GM21786 (cell line): ENCODE measurements around the gene FER.
"Not testable (repeated sequence)": the region's sequence is repeated elsewhere in the genome, so short reads cannot be mapped to it uniquely, and the experiment has no call there.

Experiments used
- ATAC-seq: cut with Tn5 transposase; IDR thresholded peaks from one replicate; pipeline ENCODE4 v1.9.1; 2021; ENCODE audit not compliant: unreplicated experiment

FER gene

GRCh38 chr5:108747774-108748400 lies at the start of gene FER:
FER (plus strand) TSS chr5:108747897; CDS start chr5:108798183, 50,286 bp downstream.
- ATAC-seq, result peak; percentile 32

- ATAC-seq, result not testable (repeated sequence)
Observed at GRCh38 chr5:108700388-108700787, 47.3 kb upstream of the FER start.

GRCh38 chr5:108700930-108701329 lies 46.8 kb upstream of the FER start:
- no peak for ATAC-seq

GRCh38 chr5:108702546-108702945 lies 45.2 kb upstream of the FER start:
- no peak for ATAC-seq

GRCh38 chr5:108703313-108703712 lies 44.4 kb upstream of the FER start:
- ATAC-seq, result no peak

GRCh38 chr5:108707141-108707540 lies 40.6 kb upstream of the FER start:
- ATAC-seq, result no peak

GRCh38 chr5:108711898-108712297 lies 35.8 kb upstream of the FER start:
- ATAC-seq, result no peak

- ATAC-seq, result no peak
Observed at GRCh38 chr5:108715408-108715807, 32.3 kb upstream of the FER start.

- ATAC-seq, result peak; percentile 91
Observed at GRCh38 chr5:108720391-108720790, 27.3 kb upstream of the FER start.

- no peak for ATAC-seq
Observed at GRCh38 chr5:108726446-108727235, 21.1 kb upstream of the FER start.

- no peak for ATAC-seq
Observed at GRCh38 chr5:108727236-108727650, 20.5 kb upstream of the FER start.

GRCh38 chr5:108727651-108728565 lies 19.8 kb upstream of the FER start:
- peak; percentile 70 for ATAC-seq

GRCh38 chr5:108728566-108729241 lies 19.0 kb upstream of the FER start:
- ATAC-seq, result peak; percentile 39

GRCh38 chr5:108729242-108729615 lies 18.5 kb upstream of the FER start:
- ATAC-seq, result no peak

- ATAC-seq, result peak; percentile 49
Observed at GRCh38 chr5:108730617-108731340, 16.9 kb upstream of the FER start.

- ATAC-seq, result no peak
Observed at GRCh38 chr5:108735790-108736189, 11.9 kb upstream of the FER start.

GRCh38 chr5:108736855-108737254 lies 10.8 kb upstream of the FER start:
- ATAC-seq, result no peak

GRCh38 chr5:108739376-108739775 lies 8.3 kb upstream of the FER start:
- no peak for ATAC-seq

GRCh38 chr5:108739906-108740305 lies 7.8 kb upstream of the FER start:
- no peak for ATAC-seq

GRCh38 chr5:108743319-108743718 lies 4.4 kb upstream of the FER start:
- ATAC-seq, result no peak
